ENCODE measurements around the gene IGFBP4.
"Not testable (repeated sequence)": the region's sequence is repeated elsewhere in the genome, so short reads cannot be mapped to it uniquely, and the experiment has no call there.

Gene IGFBP4

DNA sequence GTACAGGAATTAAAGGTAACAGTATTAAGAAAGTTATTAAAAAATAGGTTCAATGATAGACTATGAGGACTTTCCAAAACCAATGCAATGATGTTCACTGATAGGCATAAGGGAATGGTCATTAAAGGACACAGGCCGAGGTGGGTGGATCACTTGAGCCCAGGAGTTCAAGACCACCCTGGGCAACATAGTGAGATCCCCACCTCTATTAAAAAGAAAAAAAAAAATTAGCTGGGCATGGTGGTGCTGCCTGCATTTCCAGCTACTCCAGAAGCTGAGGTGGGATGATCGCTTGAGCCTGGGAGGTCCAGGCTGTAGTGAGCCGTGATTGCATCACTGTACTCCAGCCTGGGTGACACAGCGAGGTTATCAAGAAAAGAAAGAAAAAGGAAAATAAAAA, 31.4 kb upstream of the IGFBP4 start:
- no peak overlapping the region for H3K4me3 ChIP-seq (ENCODE audit: low read depth, low read length)
- TF ChIP-seq, protein P1, sequence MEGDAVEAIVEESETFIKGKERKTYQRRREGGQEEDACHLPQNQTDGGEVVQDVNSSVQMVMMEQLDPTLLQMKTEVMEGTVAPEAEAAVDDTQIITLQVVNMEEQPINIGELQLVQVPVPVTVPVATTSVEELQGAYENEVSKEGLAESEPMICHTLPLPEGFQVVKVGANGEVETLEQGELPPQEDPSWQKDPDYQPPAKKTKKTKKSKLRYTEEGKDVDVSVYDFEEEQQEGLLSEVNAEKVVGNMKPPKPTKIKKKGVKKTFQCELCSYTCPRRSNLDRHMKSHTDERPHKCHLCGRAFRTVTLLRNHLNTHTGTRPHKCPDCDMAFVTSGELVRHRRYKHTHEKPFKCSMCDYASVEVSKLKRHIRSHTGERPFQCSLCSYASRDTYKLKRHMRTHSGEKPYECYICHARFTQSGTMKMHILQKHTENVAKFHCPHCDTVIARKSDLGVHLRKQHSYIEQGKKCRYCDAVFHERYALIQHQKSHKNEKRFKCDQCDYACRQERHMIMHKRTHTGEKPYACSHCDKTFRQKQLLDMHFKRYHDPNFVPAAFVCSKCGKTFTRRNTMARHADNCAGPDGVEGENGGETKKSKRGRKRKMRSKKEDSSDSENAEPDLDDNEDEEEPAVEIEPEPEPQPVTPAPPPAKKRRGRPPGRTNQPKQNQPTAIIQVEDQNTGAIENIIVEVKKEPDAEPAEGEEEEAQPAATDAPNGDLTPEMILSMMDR (IDR thresholded peaks at IDR 0.05; ENCODE audit: borderline replicate concordance, insufficient read depth, low read depth, low read length), result no peak

DNA sequence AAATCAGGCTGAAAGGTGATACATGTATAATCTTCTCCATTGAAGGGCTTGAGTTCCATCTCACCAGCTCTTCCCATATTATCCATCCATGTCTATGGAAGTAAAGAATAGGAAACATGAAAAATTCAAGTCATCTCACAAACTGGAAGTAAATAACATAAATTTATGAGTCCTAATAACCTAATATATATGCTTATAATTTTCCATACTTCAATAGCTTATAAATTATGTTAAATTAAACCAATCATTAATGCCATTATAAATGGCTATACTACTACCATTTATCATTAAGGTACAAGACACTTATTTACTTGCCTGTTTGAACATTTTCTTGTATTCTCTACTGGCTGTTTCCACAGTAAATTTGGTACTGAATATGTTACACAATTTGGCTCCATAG, 30.4 kb upstream of the IGFBP4 start:
- TF ChIP-seq, protein P1 (IDR thresholded peaks at IDR 0.05; ENCODE audit: borderline replicate concordance, insufficient read depth, low read depth, low read length), result no peak
- H3K4me3 ChIP-seq (ENCODE audit: low read depth, low read length), result no peak overlapping the region

DNA sequence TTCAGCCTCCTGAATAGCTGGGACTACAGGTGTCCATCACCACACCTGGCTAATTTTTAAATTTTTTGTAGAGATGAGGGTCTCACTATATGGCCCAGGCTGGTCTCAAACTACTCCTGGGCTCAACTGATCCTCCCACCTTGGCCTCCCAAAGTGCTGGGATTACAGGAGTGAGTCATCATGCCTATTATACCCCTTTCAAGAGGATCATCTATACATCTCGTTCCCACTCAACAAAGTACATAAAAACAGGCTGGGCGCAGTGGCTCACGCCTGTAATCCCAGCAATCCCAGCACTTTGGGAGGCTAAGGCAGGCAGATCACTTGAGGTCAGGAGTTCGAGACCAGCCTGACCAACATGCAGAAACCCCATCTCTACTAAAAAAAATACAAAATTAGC, 28.9 kb upstream of the IGFBP4 start:
- H3K4me3 ChIP-seq (ENCODE audit: low read depth, low read length), result not testable (repeated sequence)

GRCh38 chr17:40415390-40415789, 27.9 kb upstream of the IGFBP4 start:
- H3K4me3 ChIP-seq (ENCODE audit: low read depth, low read length), result no peak overlapping the region
- TF ChIP-seq, protein P1 (IDR thresholded peaks at IDR 0.05; ENCODE audit: borderline replicate concordance, insufficient read depth, low read depth, low read length), result peak; percentile 38; the same call in 1 of the 2 replicates

DNA sequence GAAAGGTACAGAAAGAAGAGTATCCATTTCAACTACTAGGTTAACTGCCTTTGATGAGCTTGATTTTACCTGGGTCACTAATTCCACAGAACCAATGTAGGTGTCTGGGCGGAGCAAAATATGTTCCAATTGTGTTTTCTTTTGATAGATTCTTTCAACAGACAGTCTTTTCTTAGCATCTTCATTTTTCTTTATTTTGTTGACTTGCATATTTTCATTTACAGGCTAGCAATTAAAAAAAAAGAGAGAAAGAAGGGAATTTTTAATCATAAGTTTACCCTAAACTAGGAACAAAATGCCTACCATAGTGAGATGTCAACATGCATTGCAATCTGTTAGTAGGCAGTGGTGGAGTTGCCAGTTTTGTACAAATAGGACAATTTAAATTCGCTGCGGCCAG, 26.6 kb upstream of the IGFBP4 start:
- TF ChIP-seq, protein P1 (IDR thresholded peaks at IDR 0.05; ENCODE audit: borderline replicate concordance, insufficient read depth, low read depth, low read length), result no peak
- peak overlapping the region; percentile 79 for H3K4me3 ChIP-seq (ENCODE audit: low read depth, low read length)

GRCh38 chr17:40417258-40417608, 26.0 kb upstream of the IGFBP4 start:
- TF ChIP-seq, protein P1 (IDR thresholded peaks at IDR 0.05; ENCODE audit: borderline replicate concordance, insufficient read depth, low read depth, low read length), result no peak
- peak overlapping the region; percentile 79 for H3K4me3 ChIP-seq (ENCODE audit: low read depth, low read length)

DNA sequence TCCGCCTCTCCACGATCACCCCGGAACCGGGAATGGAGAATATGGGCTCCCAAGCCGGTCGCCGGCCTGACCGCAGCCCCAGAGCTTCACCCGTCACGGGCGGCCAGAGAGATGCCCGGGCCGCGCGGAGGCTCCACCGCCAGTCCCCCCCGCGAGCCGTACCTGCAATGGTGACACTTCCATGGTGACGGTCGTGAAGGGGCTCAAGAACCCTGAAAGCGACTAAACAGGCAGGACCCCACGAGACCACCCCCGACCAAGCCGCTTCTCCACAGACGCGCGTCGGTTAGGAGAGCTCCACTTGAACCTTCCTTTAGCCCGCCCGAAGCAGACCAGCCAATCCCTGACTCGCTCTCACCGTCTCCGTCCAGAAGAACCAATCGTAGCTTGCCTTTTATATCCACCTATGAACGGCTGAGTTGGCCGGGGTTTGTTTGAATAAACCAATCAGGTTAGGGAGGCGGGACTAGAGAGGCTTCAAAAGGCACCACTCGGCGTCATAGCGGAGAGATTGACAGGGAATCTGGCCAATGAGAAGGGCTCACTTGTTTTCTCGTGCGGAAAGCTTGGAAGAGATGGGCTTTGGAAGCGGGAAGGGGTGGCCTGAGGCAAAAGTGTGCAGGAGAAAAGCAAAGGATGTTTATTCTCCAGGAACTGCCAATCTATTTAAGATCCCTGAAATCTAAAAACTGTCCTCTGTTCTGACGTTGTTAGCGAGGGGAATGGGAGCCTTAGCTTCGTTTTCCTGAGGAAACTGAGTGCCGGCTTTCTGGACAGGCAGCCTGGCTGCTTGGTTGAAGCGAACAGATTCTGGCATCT, 25.4 kb upstream of the IGFBP4 start, which contains the start of gene TOP2A:
TOP2A (minus strand) TSS at position 288 of the 819 bp plus-strand sequence; CDS start at position 183, 105 bp downstream.
- TF ChIP-seq, protein P1 (IDR thresholded peaks at IDR 0.05; ENCODE audit: borderline replicate concordance, insufficient read depth, low read depth, low read length), result no peak
- H3K4me3 ChIP-seq (ENCODE audit: low read depth, low read length), result peak within 1 kb of the TSS; percentile 79
